Progenitor cell of endocrine pancreas (in vitro differentiated cells): ENCODE data around the gene PANX2. TPM values are rescaled to one million over a fixed set of nuclear protein-coding genes. Genes with fewer than 3 reads are reported as not detected.

Experiments
- DNase-seq: peaks from one replicate; pipeline ENCODE4 v3.0.0; 2021; ENCODE audit warnings: low spot score; ENCODE audit not compliant: unreplicated experiment
- H3K27ac Mint-ChIP-seq: 2 replicates; pipeline ENCODE4 v1.8.0; 2021; ENCODE audit warnings: mild to moderate bottlenecking, moderate library complexity, mixed read lengths
- H3K27me3 Mint-ChIP-seq: 2 replicates; pipeline ENCODE4 v1.8.0; 2021; ENCODE audit warnings: mixed read lengths
- H3K36me3 Mint-ChIP-seq: 2 replicates; pipeline ENCODE4 v1.8.0; 2022; ENCODE audit warnings: mixed read lengths; ENCODE audit not compliant: insufficient read depth
- H3K4me1 Mint-ChIP-seq: 2 replicates; pipeline ENCODE4 v1.8.0; 2021; ENCODE audit warnings: low read depth, mixed read lengths
- H3K4me3 Mint-ChIP-seq: 2 replicates; pipeline ENCODE4 v1.8.0; 2021; ENCODE audit warnings: low read depth, mild to moderate bottlenecking, moderate library complexity, mixed read lengths
- H3K9me3 Mint-ChIP-seq: 2 replicates; pipeline ENCODE4 v1.8.0; 2021; ENCODE audit warnings: low read depth, mixed read lengths
- CTCF ChIP-seq: fragments of 200-600 bp; sonication (generic); IDR thresholded peaks from one replicate; pipeline ENCODE4 v1.5.0; 2021; ENCODE audit warnings: antibody characterized with exemption, mild to moderate bottlenecking; ENCODE audit not compliant: unreplicated experiment
- total RNA-seq: library from RNA; stranded (reverse); gene quantifications from 2 replicates; pipeline ENCODE4 v1.2.1, GENCODE V29; 2021

PANX2 gene
- total RNA-seq, 1 donor from 2014 or later: 6.3 TPM

GRCh38 chr22:50189184-50189848 is 18.8 kb downstream of the PANX2 start:
- TF ChIP-seq CTCF: no peak
- Mint-ChIP-seq H3K36me3 (no peaks in the 10 kb centered on the region), H3K27ac (no peak overlapping the region), H3K27me3 (peaks cover 5% of the 10 kb centered on the region), H3K9me3 (no peaks in the 10 kb centered on the region), H3K4me3 (no peak overlapping the region), H3K4me1 (peaks cover 3% of the 10 kb centered on the region)
- DNase-seq: no peak

GRCh38 chr22:50189849-50190181 is 19.3 kb downstream of the PANX2 start:
- Mint-ChIP-seq H3K9me3 (no peaks in the 10 kb centered on the region), H3K36me3 (no peaks in the 10 kb centered on the region), H3K27me3 (peaks cover 2% of the 10 kb centered on the region), H3K27ac (peak overlapping the region; percentile 49), H3K4me3 (no peak overlapping the region), H3K4me1 (peaks cover 3% of the 10 kb centered on the region)
- no peak for TF ChIP-seq CTCF
- no peak for DNase-seq

GRCh38 chr22:50190182-50190940 is 19.8 kb downstream of the PANX2 start:
- Mint-ChIP-seq H3K9me3 (no peaks in the 10 kb centered on the region), H3K4me3 (peak overlapping the region; percentile 54), H3K27me3 (peaks cover 2% of the 10 kb centered on the region), H3K4me1 (peaks cover 3% of the 10 kb centered on the region), H3K36me3 (no peaks in the 10 kb centered on the region), H3K27ac (no peak overlapping the region)
- peak; percentile 30 for TF ChIP-seq CTCF
- DNase-seq: no peak

- H3K36me3 Mint-ChIP-seq: no peaks in the 10 kb centered on the region
- peaks cover 3% of the 10 kb centered on the region for H3K4me1 Mint-ChIP-seq
- no peak for TF ChIP-seq CTCF
- H3K27me3 Mint-ChIP-seq: no peaks in the 10 kb centered on the region
- H3K4me3 Mint-ChIP-seq: no peak overlapping the region
- no peaks in the 10 kb centered on the region for H3K9me3 Mint-ChIP-seq
- DNase-seq: no peak
- H3K27ac Mint-ChIP-seq: no peak overlapping the region
These were observed 20.6 kb downstream of the PANX2 start for GRCh38 chr22:50190941-50191741.

- no peaks in the 10 kb centered on the region for H3K9me3 Mint-ChIP-seq
- H3K27ac Mint-ChIP-seq: no peak overlapping the region
- H3K36me3 Mint-ChIP-seq: no peaks in the 10 kb centered on the region
- DNase-seq: no peak
- no peak for TF ChIP-seq CTCF
- no peaks in the 10 kb centered on the region for H3K4me1 Mint-ChIP-seq
- H3K27me3 Mint-ChIP-seq: no peaks in the 10 kb centered on the region
- H3K4me3 Mint-ChIP-seq: no peak overlapping the region
These were observed 22.1 kb downstream of the PANX2 start for GRCh38 chr22:50192436-50193204.
